HS-27A (cell line): Measurements from ENCODE around the gene PPP1R26.
"Not testable (repeated sequence)": the region's sequence is repeated elsewhere in the genome, so short reads cannot be mapped to it uniquely, and the experiment has no call there.

ENCODE experiments used
- DNase-seq: peaks from one replicate; pipeline ENCODE4 v3.0.0-alpha.2; 2012; ENCODE audit warnings: low read depth, missing footprints

PPP1R26 gene

DNA sequence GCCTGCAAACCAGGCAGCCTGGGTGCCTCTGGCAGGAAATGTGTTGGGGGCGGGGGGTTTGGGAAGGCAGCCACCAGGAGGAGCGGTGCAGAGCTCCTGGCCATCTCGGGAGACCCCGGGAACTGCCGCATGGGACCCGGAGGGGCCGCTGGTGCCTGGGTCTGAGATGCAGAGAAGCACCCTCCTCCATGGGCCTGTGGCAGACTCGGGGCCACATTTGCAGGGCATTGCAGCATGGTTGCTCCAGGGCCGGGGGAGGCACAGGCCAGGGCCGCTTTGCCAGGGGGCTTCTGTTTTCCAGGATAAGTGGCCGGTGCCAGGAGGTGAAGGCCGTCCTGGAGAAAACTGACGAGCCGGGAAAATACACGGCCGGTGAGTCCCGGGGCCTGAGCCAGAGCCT lies 43.3 kb downstream of the PPP1R26 start:
- DNase-seq: no peak

DNA sequence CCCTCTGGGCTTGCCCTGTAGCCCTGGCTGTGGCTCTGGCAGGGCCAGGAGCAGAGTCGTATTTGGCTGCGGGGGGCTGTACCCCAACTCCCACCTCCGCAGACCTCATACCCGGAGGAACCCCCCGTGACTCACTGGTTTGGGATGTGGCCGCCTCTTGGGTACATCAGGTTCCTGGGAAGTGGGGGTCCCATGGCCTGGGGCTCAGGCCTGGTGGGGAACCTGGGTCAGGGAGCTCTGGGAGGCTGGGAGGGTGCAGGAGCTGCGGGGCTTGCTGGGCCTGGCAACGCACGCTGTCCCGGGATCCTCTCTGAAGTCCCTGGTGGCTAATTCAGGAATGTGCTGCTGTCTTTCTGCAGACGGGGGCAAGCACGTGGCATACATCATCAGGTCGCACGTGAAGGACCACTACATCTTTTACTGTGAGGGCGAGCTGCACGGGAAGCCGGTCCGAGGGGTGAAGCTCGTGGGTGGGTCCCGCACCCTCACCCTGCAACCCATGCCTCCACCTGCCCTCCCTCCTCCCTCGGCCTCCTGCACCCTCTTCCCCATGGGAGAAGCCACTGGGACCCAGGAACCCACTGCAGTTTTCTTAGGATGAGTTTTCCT lies 44.0 kb downstream of the PPP1R26 start:
- DNase-seq: no peak

DNA sequence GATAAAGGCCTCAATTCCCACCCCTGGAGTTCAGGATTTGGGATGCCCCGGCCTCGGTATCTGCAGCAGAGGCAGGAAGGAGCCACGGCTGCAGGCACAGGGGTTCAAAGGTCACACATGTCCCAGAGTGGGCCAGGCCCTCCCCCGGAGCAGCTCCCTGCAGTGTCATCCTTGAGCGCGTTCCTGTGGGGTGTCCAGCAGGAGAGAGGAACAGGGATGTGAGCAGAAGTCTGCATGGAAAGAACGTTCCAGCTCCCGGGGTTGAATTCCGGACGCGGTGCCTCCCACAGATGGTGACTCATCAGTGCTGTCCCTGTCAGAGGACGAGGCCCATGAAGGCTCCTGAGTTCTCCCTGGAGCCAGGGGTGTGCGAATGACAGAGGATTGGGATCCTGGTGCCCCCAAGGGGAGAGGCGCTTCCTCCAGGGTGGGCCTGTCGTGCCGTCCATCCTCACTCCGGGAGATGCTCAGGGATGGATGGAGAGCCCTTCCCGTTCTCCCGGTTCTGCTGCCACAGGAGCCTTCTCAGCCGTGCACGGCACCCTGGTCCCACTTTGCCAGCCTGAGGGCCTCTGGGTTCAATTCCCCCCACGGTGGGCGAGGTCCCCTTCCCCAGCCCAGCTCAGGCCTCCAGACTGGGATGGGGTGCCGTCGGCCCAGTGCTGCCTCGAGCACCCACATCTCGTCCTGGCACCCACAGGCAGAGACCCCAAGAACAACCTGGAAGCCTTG lies 44.7 kb downstream of the PPP1R26 start:
- no peak for DNase-seq

DNA sequence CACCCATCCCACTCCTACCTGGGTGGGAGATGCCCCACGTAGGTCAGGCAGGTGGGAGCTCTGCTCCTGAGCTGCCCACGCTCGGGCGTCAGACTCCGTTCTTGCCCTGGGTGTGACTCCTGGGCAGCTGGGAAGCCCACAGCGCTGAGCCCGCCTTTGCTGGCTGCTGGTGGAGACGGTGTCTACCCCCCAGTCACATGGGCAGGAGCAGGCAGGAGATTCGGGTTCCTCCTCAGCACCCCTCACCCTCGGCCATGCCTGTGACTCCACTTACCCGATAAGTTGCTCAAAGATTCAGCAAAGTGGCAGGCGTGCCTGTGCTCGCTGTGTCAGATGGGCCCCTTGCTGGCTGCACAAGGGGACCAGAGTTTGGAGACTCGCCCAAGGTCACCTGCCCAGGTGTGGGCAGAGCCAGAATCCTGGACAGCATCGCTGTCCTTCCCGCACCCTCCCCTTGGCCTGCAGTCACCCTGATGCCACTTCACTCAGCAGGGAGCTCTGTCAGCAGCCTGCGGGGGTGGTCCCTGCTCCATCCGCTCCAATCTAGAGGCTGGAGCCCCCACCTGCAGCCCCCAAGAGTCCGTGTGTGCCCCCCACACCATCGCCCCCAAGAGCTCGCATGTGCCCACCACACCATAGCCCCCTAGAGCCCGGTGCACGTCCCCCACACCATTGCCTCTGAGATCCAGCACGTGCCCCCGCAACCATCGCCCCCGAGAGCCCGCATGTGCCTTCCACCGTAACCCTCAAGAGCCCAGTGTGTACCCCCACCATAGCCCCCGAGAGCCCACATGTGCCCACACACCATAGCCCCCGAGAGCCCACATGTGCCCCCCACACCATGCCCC lies 45.9 kb downstream of the PPP1R26 start:
- DNase-seq: no peak

DNA sequence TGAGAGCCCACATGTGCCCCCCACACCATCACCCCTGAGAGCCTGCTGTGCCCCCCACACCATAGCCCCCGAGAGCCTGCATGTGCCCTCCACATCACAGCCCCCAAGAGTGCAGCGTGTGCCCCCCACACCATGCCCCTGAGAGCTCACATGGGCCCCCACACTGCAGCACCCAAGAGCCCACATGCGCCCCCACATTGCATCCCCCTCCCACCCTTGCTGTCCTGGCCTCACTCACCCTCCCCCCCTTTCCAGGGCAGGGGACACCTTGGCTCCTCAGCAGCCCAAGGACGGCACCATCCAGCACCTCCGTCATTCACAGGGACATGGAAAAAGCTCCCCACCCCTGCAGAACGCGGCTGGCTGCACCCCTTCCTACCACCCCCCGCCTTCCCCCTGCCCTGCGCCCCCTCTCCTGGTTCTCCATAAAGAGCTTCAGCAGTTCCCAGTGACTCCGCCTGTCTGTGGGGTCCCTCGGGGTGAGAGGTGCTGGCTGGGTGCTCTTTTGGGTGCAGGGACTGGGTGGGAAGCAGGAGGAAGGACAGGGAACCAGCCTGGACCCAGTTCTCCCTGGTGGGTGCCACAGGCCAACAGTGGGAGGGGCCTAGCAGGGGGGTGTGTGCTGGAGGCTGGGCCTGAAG lies 46.6 kb downstream of the PPP1R26 start:
- no peak for DNase-seq

DNA sequence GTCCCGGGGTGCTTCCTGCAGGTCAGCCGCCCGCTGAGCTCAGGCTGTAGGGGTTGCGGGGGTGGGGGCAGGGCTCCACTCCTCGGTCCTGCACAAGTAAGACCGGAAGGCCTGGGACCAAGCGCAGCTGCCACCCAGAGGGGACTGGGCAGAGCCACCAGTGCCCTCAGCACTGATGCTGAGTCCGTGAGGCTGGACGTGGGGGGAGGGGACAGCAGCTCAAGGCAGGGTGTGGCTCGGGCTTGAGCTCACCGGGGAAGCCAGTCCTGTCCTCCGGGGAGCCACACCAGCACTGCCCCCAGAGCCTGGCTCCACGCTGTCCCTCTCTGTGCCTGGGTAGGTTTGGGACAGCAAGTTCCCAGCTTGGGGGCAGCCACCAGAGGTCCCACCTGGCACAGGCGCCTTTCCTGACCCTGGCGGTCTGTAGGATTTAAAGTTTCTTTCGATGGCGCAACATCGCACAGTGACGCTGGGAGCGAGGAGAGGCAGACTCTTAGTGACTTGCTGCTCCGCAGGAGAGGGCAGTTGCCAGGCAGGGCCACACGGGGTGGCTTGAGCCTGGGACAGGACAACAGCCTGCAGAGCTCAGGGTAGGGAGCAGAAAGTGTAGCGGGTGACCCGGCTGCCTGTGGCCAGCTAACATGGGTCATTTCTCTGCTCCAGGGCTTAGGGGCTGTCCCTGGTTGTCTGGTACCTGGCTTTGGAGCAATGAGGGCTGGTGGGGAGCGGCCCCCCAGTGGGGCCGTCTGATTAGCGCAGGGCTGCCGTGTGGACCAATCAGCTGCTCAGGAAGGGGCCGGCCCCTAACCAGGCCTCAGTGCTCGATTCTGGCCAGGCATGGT lies 47.4 kb downstream of the PPP1R26 start:
- no peak for DNase-seq

DNA sequence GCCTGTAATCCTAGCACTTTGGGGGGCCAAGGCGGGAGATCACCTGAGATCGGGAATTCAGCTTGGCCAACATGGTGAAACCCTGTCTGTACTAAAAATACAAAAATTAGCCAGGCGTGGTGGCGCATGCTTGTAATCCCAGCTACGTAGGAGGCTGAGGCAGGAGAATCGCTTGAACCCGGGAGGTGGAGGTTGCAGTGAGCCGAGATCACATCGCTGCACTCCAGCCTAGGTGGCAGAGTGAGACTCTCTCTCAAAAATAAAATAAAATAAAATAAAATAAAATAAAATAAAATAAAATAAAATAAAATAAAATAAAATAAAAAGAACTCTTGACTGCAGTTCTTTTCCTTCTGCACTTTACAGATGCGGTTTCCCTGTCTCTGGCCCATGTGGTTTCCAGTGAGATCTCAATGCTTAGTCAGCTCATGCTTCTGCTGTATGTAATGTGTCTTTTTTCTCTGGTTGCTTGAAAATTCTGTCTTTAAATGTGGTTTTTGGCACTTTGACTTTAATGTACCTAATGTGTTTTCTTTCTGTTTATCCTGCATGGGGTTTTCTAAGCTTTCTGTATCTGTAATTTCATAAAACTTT lies 49.4 kb downstream of the PPP1R26 start:
- not testable (repeated sequence) for DNase-seq

DNA sequence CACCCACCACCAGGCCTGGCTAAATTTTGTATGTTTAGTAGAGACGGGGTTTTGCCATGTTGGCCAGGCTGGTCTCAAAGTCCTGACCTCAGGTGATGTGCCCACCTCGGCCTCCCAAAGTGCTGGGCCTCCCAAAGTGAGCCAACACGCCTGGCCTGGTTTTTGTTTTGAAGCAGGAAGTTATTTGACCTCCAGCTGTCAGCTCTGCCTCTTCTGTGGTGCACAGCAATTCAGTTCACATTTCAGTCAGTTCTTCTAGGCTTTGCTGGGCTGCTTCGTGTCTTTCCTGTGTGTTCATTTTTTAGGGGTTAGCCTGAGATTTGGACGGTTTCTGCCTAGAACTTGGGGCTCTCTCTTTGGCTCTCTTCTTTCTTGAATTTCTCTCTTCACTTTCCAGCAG lies 50.6 kb downstream of the PPP1R26 start:
- no peak for DNase-seq

DNA sequence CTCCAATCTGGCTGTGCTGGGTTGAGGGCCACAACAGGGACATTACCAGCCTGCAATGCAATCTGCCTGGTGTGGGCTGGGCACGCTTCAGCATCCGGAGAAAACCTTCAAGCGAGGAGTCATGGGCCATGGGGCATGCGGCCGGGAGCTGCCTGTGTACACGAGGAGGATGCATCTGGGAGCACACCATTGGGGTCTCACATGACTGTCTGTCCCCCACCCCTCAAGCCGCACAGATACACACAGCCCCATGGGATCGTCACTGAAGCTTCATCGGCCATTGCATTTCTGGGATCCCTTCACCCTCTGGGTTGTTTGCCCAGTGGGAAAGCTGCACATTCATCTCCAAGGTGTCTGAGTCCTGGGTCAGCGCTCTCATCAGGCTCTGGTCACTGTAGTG lies 51.5 kb downstream of the PPP1R26 start:
- DNase-seq: no peak

DNA sequence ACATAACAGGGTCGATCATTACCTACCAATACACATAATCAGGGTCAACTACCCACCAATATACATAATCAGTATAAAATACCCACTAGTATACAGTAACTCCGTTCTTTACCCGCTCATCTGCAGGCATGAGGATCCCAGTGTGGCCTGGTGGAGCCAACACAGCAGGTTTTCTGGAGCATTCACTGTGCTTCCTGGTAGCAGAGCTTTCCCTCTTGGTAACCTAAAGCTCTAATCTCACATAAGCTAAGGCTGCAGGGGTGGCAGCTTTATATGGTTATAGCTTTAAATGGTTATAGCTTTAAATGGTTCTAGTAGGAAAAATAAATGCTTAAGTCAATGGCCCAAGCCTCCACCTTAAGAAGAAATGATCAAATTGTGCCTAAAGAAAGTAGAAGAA lies 53.5 kb downstream of the PPP1R26 start:
- DNase-seq: no peak

DNA sequence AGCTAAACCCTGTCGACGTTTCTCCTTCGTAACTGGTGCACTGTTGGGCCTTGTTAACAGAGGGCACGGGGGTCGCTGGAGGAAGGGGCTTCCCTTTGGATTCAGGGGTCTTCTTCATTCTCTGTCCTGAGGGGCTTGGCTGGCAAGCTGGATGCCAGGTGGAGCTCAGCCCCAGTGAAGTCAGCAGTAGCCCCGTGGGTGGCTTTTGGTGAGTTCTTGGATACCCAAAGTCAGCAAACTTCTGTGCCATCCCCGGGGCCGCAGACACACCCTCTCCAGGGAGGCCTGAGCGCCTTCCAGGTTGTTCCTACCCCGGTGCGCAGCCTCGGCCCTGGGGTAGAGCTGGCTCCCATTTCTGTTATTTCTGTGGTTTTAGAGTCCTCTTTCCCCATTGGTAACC lies 54.1 kb downstream of the PPP1R26 start:
- no peak for DNase-seq

DNA sequence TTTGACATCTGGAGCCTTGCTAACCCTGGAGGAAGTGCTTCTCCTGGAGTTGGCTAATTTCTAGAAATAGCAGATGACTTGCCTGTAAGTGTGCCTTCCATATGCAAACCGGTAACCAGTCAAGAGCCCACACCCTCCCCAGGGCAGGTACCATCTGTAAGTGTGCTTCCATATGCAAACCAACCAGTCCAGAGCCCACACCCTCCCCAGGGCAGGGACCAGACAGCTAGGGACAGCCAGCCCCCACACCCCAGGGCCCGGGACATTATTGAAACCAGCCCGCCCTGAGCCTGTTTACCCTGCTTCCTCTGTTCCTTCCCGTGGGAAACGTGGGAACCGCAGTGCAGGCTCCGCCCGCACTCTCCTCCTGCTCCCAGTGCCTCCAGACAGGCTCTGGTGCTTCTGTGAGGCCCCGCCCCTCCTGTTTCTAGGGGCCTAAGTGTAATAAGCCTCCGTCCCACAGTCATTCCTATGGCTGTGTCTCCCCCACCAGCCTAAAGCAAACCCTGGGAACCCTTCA lies 54.7 kb downstream of the PPP1R26 start:
- DNase-seq: not testable (repeated sequence)

DNA sequence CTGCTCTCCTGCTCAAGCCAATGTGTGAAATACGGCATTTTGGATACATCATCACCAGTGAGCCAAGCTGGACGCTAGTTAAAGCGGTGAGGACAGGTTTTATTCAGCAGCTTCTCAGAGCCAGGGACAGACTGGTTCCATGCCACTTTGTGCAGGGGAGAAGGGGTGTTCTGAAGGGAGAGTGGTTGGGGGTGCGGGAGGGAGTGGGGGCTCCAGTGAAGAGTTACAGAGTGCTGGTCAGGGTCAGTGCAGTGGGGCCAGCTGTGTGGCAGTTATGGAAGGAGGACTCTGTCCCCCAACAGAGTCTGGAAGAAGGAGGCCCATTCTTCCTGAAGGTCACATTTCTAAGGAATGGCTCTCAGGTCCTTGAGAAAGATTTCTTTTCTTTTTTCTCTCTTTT lies 55.2 kb downstream of the PPP1R26 start:
- DNase-seq: not testable (repeated sequence)

DNA sequence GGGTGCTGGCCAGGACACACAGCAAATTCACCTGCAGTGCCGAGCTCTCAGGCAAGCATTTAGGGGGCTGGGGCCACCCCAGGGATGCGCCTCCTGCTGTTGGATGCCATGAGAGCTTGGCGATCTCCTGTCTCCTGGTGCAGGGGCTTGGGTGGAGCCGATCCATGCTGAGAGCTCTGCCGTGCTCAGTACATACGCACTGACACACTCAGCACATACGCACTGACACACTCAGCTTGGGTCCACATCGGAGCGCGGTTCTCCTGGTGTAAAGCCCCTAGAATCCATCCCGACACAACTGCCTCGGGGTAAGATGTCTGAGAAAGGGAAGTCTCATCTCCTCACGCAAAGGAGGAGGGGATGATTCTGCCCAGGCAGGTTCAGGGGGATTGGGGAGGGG lies 56.0 kb downstream of the PPP1R26 start:
- DNase-seq: not testable (repeated sequence)

DNA sequence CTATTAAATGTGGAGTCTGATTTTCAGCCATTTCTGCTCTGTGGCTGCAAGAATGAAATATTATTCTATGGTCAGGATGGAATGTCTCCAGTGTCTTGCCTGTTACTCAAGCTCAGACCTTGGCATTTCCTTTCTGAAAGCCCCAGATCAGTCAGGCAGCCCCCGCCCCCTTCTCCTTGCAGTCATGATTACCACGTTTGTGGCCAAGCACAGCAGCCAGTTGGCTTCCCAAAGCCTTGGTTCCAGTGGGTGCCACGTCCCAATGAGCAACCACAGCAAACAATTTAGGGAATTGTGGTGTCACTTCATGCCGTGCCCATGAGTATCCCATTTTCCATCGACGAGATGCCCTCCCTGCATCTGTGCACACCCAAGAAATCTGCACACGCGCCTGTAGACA lies 56.6 kb downstream of the PPP1R26 start:
- DNase-seq: no peak
